ENCODE data around the gene CNTNAP5.

GRCh38 chr2:124314084-124314483, 289.0 kb downstream of the CNTNAP5 start:
- TF ChIP-seq, protein P1, sequence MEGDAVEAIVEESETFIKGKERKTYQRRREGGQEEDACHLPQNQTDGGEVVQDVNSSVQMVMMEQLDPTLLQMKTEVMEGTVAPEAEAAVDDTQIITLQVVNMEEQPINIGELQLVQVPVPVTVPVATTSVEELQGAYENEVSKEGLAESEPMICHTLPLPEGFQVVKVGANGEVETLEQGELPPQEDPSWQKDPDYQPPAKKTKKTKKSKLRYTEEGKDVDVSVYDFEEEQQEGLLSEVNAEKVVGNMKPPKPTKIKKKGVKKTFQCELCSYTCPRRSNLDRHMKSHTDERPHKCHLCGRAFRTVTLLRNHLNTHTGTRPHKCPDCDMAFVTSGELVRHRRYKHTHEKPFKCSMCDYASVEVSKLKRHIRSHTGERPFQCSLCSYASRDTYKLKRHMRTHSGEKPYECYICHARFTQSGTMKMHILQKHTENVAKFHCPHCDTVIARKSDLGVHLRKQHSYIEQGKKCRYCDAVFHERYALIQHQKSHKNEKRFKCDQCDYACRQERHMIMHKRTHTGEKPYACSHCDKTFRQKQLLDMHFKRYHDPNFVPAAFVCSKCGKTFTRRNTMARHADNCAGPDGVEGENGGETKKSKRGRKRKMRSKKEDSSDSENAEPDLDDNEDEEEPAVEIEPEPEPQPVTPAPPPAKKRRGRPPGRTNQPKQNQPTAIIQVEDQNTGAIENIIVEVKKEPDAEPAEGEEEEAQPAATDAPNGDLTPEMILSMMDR (conservative IDR thresholded peaks at IDR 0.05; ENCODE audit: low read length): no peak
- no peak for TF ChIP-seq EZH2phosphoT487 (IDR thresholded peaks at IDR 0.05; ENCODE audit: borderline replicate concordance)
